Ishikawa (cell line): ENCODE results near the gene SBNO2.

ENCODE experiments used
- EP300 ChIP-seq: IDR thresholded peaks from 2 replicates; pipeline ENCODE4 v1.6.1; 2012; ENCODE audit warnings: borderline replicate concordance
- FOXM1 ChIP-seq: IDR thresholded peaks from 2 replicates; pipeline ENCODE4 v1.6.1; 2012; ENCODE audit warnings: low read depth, borderline replicate concordance
- TAF1 ChIP-seq: IDR thresholded peaks from 2 replicates; pipeline ENCODE4 v1.6.1; 2012; ENCODE audit warnings: low read depth, mild to moderate bottlenecking

Gene SBNO2

GRCh38 chr19:1058112-1058511, 116.0 kb downstream of the SBNO2 start:
- TF ChIP-seq TAF1, result no peak
- no peak for TF ChIP-seq EP300
- no peak for TF ChIP-seq FOXM1
